LNCAP (cell line): ENCODE data around the gene GMPR2.

ENCODE experiments used
- CTCF ChIP-seq: fragments of 450-650 bp; IDR thresholded peaks from 2 replicates; pipeline ENCODE4 v1.5.1; 2017; ENCODE audit warnings: mild to moderate bottlenecking

The GMPR2 gene

DNA sequence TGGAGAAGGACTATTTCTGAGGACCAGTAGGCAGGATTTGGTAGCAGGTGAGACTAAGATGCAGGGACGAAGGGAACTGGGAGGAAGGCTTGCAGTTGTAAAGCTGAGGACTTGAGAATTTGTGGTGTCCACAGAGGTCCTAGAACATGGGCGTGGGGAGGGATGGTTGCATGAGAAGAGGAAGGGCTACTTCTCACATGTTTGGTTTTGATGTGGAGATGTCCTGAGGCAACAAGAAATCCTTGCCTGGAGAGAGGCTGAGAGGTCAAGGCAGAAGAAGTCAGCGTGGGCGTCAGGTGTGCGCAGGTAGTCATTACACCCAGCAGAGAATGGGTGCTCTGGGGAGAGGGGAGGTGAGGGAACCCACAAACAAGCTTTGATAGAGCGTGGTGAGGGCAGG lies 44.3 kb downstream of the GMPR2 start:
- TF ChIP-seq CTCF = no peak

- no peak for TF ChIP-seq CTCF
Observed at GRCh38 chr14:24277606-24278321, 45.0 kb downstream of the GMPR2 start.

DNA sequence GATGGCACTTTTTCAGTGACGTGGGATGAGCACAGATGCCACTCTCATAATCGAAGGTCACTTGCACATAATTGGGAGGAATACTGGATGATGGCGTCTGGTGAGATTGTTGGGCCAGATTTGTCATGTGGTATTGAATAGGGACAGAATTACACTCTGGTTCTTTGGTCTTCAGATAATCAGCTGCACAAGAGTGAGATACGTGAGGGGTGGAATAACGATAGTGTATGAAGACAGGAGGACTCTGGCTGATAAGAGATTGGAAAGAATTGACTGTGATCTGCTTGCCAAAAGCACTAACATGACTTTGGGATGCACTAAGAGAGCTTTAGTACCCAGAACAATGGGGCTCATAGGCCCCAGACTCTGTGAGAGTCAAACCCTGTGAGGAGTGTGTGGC lies 45.7 kb downstream of the GMPR2 start:
- TF ChIP-seq CTCF = no peak

DNA sequence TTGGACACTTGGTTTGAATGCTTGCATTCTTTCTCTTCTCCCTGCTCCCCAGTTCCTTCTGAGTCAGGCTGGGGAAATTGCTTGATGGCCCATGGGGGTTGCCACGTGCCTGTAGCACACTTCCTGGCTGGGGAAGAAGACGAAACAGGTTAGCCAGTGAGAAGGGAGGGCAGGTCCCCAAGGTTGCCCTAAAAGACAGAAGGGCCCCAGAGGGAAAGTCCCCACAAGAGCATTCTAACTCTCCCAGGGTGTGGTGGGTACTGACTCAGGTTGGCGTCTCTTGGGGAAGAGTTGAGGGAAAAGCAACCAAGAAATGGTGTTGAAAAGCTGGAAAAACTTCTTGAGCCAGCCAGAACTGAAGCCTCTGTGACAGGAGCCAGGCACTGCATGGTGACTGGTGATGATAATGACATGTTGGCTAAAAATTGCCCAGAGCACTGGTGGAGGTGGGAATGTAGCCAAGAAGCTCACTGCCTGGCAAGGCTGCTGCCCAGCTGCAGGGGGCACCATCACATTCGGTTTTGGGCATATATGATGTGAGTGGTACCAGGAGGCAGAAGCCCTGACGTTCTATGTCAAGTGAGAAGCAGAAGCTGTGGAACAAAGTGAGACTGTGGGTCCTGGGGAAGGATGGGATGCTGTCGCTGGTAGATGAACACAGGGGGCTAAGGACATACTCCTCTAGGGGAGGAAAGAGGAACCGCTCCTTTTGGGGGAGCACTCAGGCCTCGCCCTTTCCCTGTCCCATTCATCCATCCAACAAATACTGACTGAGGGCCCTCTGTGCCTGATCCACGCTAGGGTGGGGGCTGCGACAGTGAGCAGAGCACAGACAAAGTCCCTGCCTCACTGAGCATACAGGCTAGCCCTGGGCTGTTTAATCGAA lies 46.8 kb downstream of the GMPR2 start:
- peak; percentile 20; the same call in 1 of the 2 replicates for TF ChIP-seq CTCF

DNA sequence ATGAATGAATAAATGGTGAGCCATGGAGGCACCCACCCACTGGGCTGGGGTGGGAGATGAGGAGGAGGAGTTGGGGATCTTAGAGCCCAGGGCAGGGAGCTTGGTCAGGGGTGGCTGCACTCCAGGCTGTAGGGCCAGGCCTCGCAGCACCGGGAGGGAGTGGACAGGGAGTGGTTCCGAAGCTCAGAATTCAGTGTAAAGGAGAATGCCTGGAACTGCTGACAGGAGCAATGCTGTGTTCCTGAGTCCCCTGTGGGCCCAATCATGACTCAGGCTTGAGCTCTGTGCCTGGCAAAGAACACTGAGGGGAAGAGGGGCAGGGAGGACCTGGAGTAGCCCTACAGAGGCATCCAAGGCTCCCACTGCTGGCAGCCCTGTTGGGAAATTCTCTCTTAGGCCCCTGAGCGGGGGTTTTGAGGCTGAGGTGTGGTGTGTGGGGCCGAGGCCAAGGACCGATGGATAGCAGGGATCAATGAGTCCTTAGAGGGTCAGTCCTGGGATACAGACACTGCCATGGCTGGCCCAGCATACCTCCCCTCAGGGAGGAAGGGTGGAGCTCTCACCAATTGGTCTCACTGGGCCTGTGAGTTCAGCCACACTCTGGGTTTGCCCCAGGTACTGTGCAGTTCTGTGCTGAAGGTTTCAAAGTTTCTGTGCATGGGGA lies 48.2 kb downstream of the GMPR2 start:
- no peak for TF ChIP-seq CTCF

DNA sequence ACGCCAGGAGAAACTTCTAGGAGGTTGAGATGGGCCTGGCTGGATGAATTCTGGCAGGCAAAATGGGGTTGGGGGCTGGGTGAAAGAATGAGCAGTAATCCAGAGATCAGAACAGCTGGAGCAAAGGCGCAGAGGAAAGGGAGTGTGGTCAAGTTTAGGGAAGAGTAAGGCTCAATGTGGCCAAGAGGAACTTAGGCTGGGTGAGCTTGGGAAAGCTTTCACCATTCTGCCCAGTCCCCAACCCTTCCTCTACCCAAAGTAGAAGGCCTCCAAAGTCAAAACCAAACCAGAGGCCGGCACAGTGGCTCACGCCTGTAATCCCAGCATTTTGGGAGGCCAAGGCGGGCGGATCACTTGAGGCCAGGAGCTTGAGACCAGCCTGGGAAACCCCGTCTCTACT lies 48.9 kb downstream of the GMPR2 start:
- no peak for TF ChIP-seq CTCF

DNA sequence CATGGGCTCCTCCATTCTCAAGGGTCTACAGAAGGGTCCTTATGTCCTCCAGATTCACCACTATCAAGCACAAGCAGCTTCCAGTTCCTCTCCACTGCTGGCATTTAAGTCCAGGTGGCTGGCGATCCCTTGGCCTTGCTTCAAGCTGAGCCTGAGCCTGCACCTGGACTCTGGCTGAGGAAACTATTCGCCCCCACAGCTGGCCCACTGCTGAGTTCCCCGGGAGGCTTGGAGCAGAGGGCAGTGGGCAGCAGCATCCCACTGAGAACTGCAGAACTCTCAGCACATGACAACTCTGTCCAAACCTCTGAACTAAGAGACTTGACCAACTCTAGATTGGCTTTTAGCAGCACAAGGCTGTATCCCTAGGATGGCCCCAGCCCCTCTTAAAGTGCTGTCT lies 50.0 kb downstream of the GMPR2 start:
- no peak for TF ChIP-seq CTCF
